ENCODE data around the gene TMEM145.

Gene TMEM145

GRCh38 chr19:42357290-42357689, 44.2 kb downstream of the TMEM145 start:
- in situ Hi-C loops (cut with MboI; ENCODE audit: low sequenced_read_pairs) = no loop called here

GRCh38 chr19:42360787-42361544, 47.9 kb downstream of the TMEM145 start:
- in situ Hi-C loops (cut with MboI; ENCODE audit: low sequenced_read_pairs) = no loop called here

- in situ Hi-C loops (cut with MboI; ENCODE audit: low sequenced_read_pairs) = no loop called here
Observed at GRCh38 chr19:42361545-42361910, 48.4 kb downstream of the TMEM145 start.

- in situ Hi-C loops (cut with MboI; ENCODE audit: low sequenced_read_pairs) = no loop called here
Observed at GRCh38 chr19:42362342-42362741, 49.2 kb downstream of the TMEM145 start.

- in situ Hi-C loops (cut with MboI; ENCODE audit: low sequenced_read_pairs) = no loop called here
Observed at GRCh38 chr19:42362891-42363440, 49.9 kb downstream of the TMEM145 start.

- in situ Hi-C loops (cut with MboI; ENCODE audit: low sequenced_read_pairs) = no loop called here
Observed at GRCh38 chr19:42363614-42364346, 50.7 kb downstream of the TMEM145 start.

- in situ Hi-C loops (cut with MboI; ENCODE audit: low sequenced_read_pairs) = no loop called here
Observed at GRCh38 chr19:42366673-42367072, 53.6 kb downstream of the TMEM145 start.

GRCh38 chr19:42367929-42368328, 54.8 kb downstream of the TMEM145 start:
- in situ Hi-C loops (cut with MboI; ENCODE audit: low sequenced_read_pairs) = no loop called here

- in situ Hi-C loops (cut with MboI; ENCODE audit: low sequenced_read_pairs) = no loop called here
Observed at GRCh38 chr19:42368360-42368759, 55.3 kb downstream of the TMEM145 start.

- in situ Hi-C loops (cut with MboI; ENCODE audit: low sequenced_read_pairs) = no loop called here
Observed at GRCh38 chr19:42368765-42369164, 55.7 kb downstream of the TMEM145 start.

- in situ Hi-C loops (cut with MboI; ENCODE audit: low sequenced_read_pairs) = no loop called here
Observed at GRCh38 chr19:42369433-42370067, 56.4 kb downstream of the TMEM145 start.

- in situ Hi-C loops (cut with MboI; ENCODE audit: low sequenced_read_pairs) = no loop called here
Observed at GRCh38 chr19:42370068-42370520, 57.0 kb downstream of the TMEM145 start.

GRCh38 chr19:42370626-42371175, 57.6 kb downstream of the TMEM145 start:
- in situ Hi-C loops (cut with MboI; ENCODE audit: low sequenced_read_pairs) = no loop called here
